ENCODE results near the gene SKAP1. TPM values are rescaled to one million over a fixed set of nuclear protein-coding genes. Genes with fewer than 3 reads are reported as not detected.

Gene SKAP1
- total and polyA plus RNA-seq, 4 donors: 0.84 to 3.6 (median 3.1) TPM; not detected in 1

GRCh38 chr17:48107137-48108055 lies 322.6 kb downstream of the SKAP1 start, which contains the start of gene SNX11:
Gene SNX11 (plus strand): TSS chr17:48107766. CDS start chr17:48112044, 4,278 bp downstream.
- WGBS, 2 donors: 0 to 1% methylated on average over 64 of the region's 64 CpGs
- Histone ChIP-seq H3K27me3 (ENCODE audit: control insufficient read depth in 1 of 2, insufficient read depth in 2 of 2, low read length in 1 of 2) (no peaks in the 10 kb centered on the region), H3K36me3 (ENCODE audit: control insufficient read depth in 1 of 2, insufficient read depth in 2 of 2, low read length in 1 of 2) (no peaks in the 10 kb centered on the region), H3K4me1 (ENCODE audit: control insufficient read depth in 1 of 2, insufficient read depth in 2 of 2, low read length in 2 of 2) (no peaks in the 10 kb centered on the region), H3K9me3 (ENCODE audit: control insufficient read depth, low read length) (no peaks in the 10 kb centered on the region), H3K4me3 (ENCODE audit: low read length in 2 of 2) (peak within 1 kb of the TSS; percentile 30 to 47), H3K27ac (ENCODE audit: low read depth in 1 of 2, low read length in 2 of 2) (peak within 1 kb of the TSS in 1 of 2 donors; percentile 75)
- ATAC-seq (ENCODE audit: low FRiP score) (peak; percentile 95), DNase-seq (peak; percentile 93 to 95)
- intact Hi-C loops (cut with DNase I): no loop called here

- intact Hi-C loops (cut with DNase I): no loop called here
- H3K27ac ChIP-seq (ENCODE audit: low read depth in 1 of 2, low read length in 2 of 2): peak overlapping the region in 1 of 2 donors; percentile 53
- 34 to 41% methylated on average over 13 of the region's 13 CpGs for WGBS, 2 donors
- no peak for DNase-seq
- ATAC-seq (ENCODE audit: low FRiP score): no peak
- H3K4me1 ChIP-seq (ENCODE audit: control insufficient read depth in 1 of 2, insufficient read depth in 2 of 2, low read length in 2 of 2): no peaks in the 10 kb centered on the region
- no peaks in the 10 kb centered on the region for H3K27me3 ChIP-seq (ENCODE audit: control insufficient read depth in 1 of 2, insufficient read depth in 2 of 2, low read length in 1 of 2)
- no peaks in the 10 kb centered on the region for H3K9me3 ChIP-seq (ENCODE audit: control insufficient read depth, low read length)
- H3K4me3 ChIP-seq (ENCODE audit: low read length in 2 of 2): peak overlapping the region; percentile 30 to 47
- H3K36me3 ChIP-seq (ENCODE audit: control insufficient read depth in 1 of 2, insufficient read depth in 2 of 2, low read length in 1 of 2): no peaks in the 10 kb centered on the region
Measured at GRCh38 chr17:48106802-48107136, 323.2 kb downstream of the SKAP1 start.

GRCh38 chr17:48104440-48104839 lies 325.6 kb downstream of the SKAP1 start:
- Histone ChIP-seq H3K4me3 (ENCODE audit: low read length in 2 of 2) (no peak overlapping the region), H3K27ac (ENCODE audit: low read depth in 1 of 2, low read length in 2 of 2) (no peak overlapping the region), H3K9me3 (ENCODE audit: control insufficient read depth, low read length) (no peaks in the 10 kb centered on the region), H3K36me3 (ENCODE audit: control insufficient read depth in 1 of 2, insufficient read depth in 2 of 2, low read length in 1 of 2) (no peaks in the 10 kb centered on the region), H3K4me1 (ENCODE audit: control insufficient read depth in 1 of 2, insufficient read depth in 2 of 2, low read length in 2 of 2) (no peaks in the 10 kb centered on the region), H3K27me3 (ENCODE audit: control insufficient read depth in 1 of 2, insufficient read depth in 2 of 2, low read length in 1 of 2) (no peaks in the 10 kb centered on the region)
- DNase-seq: no peak
- no peak for ATAC-seq (ENCODE audit: low FRiP score)
- intact Hi-C loops (cut with DNase I): no loop called here
- 94% methylated on average over 6 to 7 of the region's 7 CpGs for WGBS, 2 donors

GRCh38 chr17:48102798-48103715 lies 327.0 kb downstream of the SKAP1 start:
- Histone ChIP-seq H3K36me3 (ENCODE audit: control insufficient read depth in 1 of 2, insufficient read depth in 2 of 2, low read length in 1 of 2) (no peaks in the 10 kb centered on the region), H3K4me3 (ENCODE audit: low read length in 2 of 2) (no peak overlapping the region), H3K4me1 (ENCODE audit: control insufficient read depth in 1 of 2, insufficient read depth in 2 of 2, low read length in 2 of 2) (no peaks in the 10 kb centered on the region), H3K9me3 (ENCODE audit: control insufficient read depth, low read length) (no peaks in the 10 kb centered on the region), H3K27me3 (ENCODE audit: control insufficient read depth in 1 of 2, insufficient read depth in 2 of 2, low read length in 1 of 2) (no peaks in the 10 kb centered on the region), H3K27ac (ENCODE audit: low read depth in 1 of 2, low read length in 2 of 2) (no peak overlapping the region)
- 81 to 87% methylated on average over 14 of the region's 14 CpGs for WGBS, 2 donors
- DNase-seq (no peak), ATAC-seq (ENCODE audit: low FRiP score) (no peak)
- intact Hi-C loops (cut with DNase I): no loop called here

GRCh38 chr17:48102043-48102750 lies 327.8 kb downstream of the SKAP1 start:
- H3K4me3 ChIP-seq (ENCODE audit: low read length in 2 of 2): no peak overlapping the region
- intact Hi-C loops (cut with DNase I): no loop called here
- no peaks in the 10 kb centered on the region for H3K4me1 ChIP-seq (ENCODE audit: control insufficient read depth in 1 of 2, insufficient read depth in 2 of 2, low read length in 2 of 2)
- DNase-seq (no peak), ATAC-seq (ENCODE audit: low FRiP score) (no peak)
- no peaks in the 10 kb centered on the region for H3K27me3 ChIP-seq (ENCODE audit: control insufficient read depth in 1 of 2, insufficient read depth in 2 of 2, low read length in 1 of 2)
- no peaks in the 10 kb centered on the region for H3K9me3 ChIP-seq (ENCODE audit: control insufficient read depth, low read length)
- H3K27ac ChIP-seq (ENCODE audit: low read depth in 1 of 2, low read length in 2 of 2): no peak overlapping the region
- H3K36me3 ChIP-seq (ENCODE audit: control insufficient read depth in 1 of 2, insufficient read depth in 2 of 2, low read length in 1 of 2): no peaks in the 10 kb centered on the region
- 86 to 89% methylated on average over 19 of the region's 19 CpGs for WGBS, 2 donors

GRCh38 chr17:48101012-48101720 lies 328.8 kb downstream of the SKAP1 start, which contains the start of gene CBX1:
Gene CBX1 (minus strand): TSS chr17:48101478. CDS start chr17:48077004, 24,474 bp downstream.
- 1% methylated on average over 66 to 79 of the region's 79 CpGs for WGBS, 2 donors
- H3K27ac ChIP-seq (ENCODE audit: low read depth in 1 of 2, low read length in 2 of 2): peak within 1 kb of the TSS; percentile 38 to 73
- intact Hi-C loops (cut with DNase I): no loop called here

GRCh38 chr17:48100591-48101011 lies 329.4 kb downstream of the SKAP1 start:
- H3K27ac ChIP-seq (ENCODE audit: low read depth in 1 of 2, low read length in 2 of 2): peak overlapping the region; percentile 38 to 73
- 1% methylated on average over 22 to 23 of the region's 23 CpGs for WGBS, 2 donors

More at GRCh38 chr17:48101012-48101720, 328.8 kb downstream of the SKAP1 start, which contains the start of gene CBX1:
- ATAC-seq (ENCODE audit: low FRiP score): peak; percentile 98
- DNase-seq: peak; percentile 97 to 98
- peak within 1 kb of the TSS; percentile 71 to 94 for H3K4me3 ChIP-seq (ENCODE audit: low read length in 2 of 2)
- no peaks in the 10 kb centered on the region for H3K4me1 ChIP-seq (ENCODE audit: control insufficient read depth in 1 of 2, insufficient read depth in 2 of 2, low read length in 2 of 2)
- H3K27me3 ChIP-seq (ENCODE audit: control insufficient read depth in 1 of 2, insufficient read depth in 2 of 2, low read length in 1 of 2): no peaks in the 10 kb centered on the region
- H3K9me3 ChIP-seq (ENCODE audit: control insufficient read depth, low read length): no peaks in the 10 kb centered on the region
- no peaks in the 10 kb centered on the region for H3K36me3 ChIP-seq (ENCODE audit: control insufficient read depth in 1 of 2, insufficient read depth in 2 of 2, low read length in 1 of 2)

More at GRCh38 chr17:48100591-48101011, 329.4 kb downstream of the SKAP1 start:
- Histone ChIP-seq H3K9me3 (ENCODE audit: control insufficient read depth, low read length) (no peaks in the 10 kb centered on the region), H3K4me3 (ENCODE audit: low read length in 2 of 2) (peak overlapping the region; percentile 71 to 94), H3K36me3 (ENCODE audit: control insufficient read depth in 1 of 2, insufficient read depth in 2 of 2, low read length in 1 of 2) (no peaks in the 10 kb centered on the region), H3K4me1 (ENCODE audit: control insufficient read depth in 1 of 2, insufficient read depth in 2 of 2, low read length in 2 of 2) (no peaks in the 10 kb centered on the region), H3K27me3 (ENCODE audit: control insufficient read depth in 1 of 2, insufficient read depth in 2 of 2, low read length in 1 of 2) (no peaks in the 10 kb centered on the region)
- peak; percentile 71 to 84 for DNase-seq
- intact Hi-C loops (cut with DNase I): no loop called here
- peak; percentile 55 for ATAC-seq (ENCODE audit: low FRiP score)

All from aorta (tissue), 5 donors.